ENCODE measurements around the gene SIN3A. TPM values are rescaled to one million over a fixed set of nuclear protein-coding genes. Genes with fewer than 3 reads are reported as not detected.
"Not testable (repeated sequence)": the region's sequence is repeated elsewhere in the genome, so short reads cannot be mapped to it uniquely, and the experiment has no call there.

SIN3A gene
- 28.3 TPM for total RNA-seq
- long read RNA-seq, full-length matches to known transcripts, result 2 of 11 reads
- long read RNA-seq, partial matches to known transcripts, result 7 of 11 reads
- long read RNA-seq, other reads (novel, unspliced or antisense), result 2 of 11 reads

- ATAC-seq (peak; percentile 66), DNase-seq (peak; percentile 98)
Measured at GRCh38 chr15:75451674-75452363, at the start of gene SIN3A. SIN3A (minus strand) TSS chr15:75451690; CDS start chr15:75430375, 21,315 bp downstream.

GRCh38 chr15:75493732-75494131 lies 42.2 kb upstream of the SIN3A start:
- DNase-seq (no peak), ATAC-seq (no peak)
- intact Hi-C loops (cut with micrococcal nuclease), result no loop called here

More at GRCh38 chr15:75451674-75452363, at the start of gene SIN3A:
- intact Hi-C loops (cut with micrococcal nuclease), result no loop called here

- DNase-seq, result no peak
- intact Hi-C loops (cut with micrococcal nuclease), result no loop called here
- ATAC-seq, result no peak
Measured at GRCh38 chr15:75483961-75484360, 32.5 kb upstream of the SIN3A start.

DNA sequence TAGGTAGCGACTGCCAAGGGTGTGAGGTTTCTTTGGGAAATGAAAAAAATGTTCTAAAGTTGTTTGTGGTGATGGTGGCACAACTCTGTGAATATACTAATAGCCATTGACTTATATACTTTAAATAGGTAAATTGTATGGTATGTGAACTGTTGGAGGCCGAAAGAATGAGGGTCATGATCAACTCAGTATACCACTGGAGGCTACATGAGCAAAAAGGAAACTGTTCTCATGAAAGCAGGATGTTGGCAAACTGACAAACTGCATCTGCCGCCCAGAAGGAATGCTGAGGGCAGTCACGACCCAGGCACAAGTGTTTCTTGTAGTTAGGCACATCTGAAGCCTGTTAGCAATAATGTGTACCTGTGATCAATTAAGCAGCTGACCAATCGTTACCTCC lies 32.1 kb upstream of the SIN3A start:
- ATAC-seq; intact Hi-C loops (cut with micrococcal nuclease); DNase-seq: not testable (repeated sequence)

DNA sequence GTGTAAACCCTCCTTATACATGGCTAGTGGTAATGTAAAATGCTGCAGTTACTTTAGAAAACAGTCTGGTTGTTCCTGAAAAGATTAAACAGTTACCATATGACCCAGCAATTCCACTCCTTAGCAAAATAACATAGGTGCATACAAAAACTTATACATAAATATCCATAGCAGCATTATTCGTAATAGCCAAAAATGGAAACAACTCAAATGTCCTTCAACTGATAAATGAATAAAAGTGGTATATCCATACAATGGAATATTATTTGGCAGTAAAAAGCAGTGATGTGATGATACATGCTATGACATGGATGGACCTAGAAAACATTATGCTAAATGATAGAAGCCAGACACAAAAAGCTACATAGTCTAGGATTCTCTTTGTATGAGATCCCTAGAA lies 31.6 kb upstream of the SIN3A start:
- no peak for ATAC-seq
- DNase-seq, result no peak
- intact Hi-C loops (cut with micrococcal nuclease), result no loop called here

- DNase-seq; ATAC-seq; intact Hi-C loops (cut with micrococcal nuclease): not testable (repeated sequence)
Measured at GRCh38 chr15:75480463-75480862, 29.0 kb upstream of the SIN3A start.

DNA sequence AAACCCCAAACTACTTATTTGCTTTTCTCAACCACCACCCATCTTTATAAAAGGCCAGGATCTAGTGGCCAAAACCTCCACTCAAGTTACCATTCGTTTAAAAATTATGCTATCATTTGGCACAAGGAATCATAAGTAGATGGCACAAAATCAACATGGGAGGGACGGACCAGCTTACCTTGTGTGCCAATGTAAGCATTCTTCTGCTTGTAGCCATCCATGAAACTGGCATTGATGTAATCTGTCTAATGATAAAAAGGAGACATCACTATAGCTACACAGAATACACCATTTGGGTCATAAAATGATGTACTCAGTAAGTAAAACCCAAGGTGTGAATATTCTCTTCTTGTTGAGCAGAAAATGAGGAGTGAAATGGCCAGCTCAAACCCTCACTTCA lies 28.2 kb upstream of the SIN3A start:
- ATAC-seq, result no peak
- intact Hi-C loops (cut with micrococcal nuclease), result no loop called here
- no peak for DNase-seq

GRCh38 chr15:75477094-75477493 lies 25.6 kb upstream of the SIN3A start:
- DNase-seq; ATAC-seq; intact Hi-C loops (cut with micrococcal nuclease): not testable (repeated sequence)

GRCh38 chr15:75468913-75469598 lies 17.6 kb upstream of the SIN3A start:
- DNase-seq, result peak; percentile 57
- ATAC-seq, result no peak
- intact Hi-C loops (cut with micrococcal nuclease), result no loop called here

DNA sequence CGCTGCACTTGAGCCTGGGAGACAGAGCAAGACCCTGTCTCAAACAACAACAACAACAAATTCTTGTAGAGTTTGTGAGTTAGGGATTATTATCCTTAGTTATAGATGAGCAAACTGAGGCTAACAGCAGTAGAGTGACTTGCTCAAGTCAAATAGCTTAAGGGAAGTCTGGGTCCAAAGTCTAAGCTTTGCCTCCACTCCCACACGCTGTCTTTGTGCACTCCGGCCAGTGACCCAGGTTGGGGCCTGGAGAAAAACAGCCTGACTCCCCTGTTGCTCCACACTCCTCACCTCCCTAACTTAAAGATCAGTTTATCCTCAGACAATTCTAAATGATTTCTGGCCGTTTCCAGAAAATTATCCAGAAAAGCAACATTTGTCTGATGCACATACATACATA lies 9.2 kb upstream of the SIN3A start:
- intact Hi-C loops (cut with micrococcal nuclease), result no loop called here

GRCh38 chr15:75459581-75459980 lies 8.1 kb upstream of the SIN3A start:
- no peak for DNase-seq
- no peak for ATAC-seq
- intact Hi-C loops (cut with micrococcal nuclease), result no loop called here

More for the DNA sequence above, 9.2 kb upstream of the SIN3A start:
- DNase-seq, result no peak
- ATAC-seq, result no peak

GRCh38 chr15:75456710-75457109 lies 5.2 kb upstream of the SIN3A start:
- ATAC-seq (no peak), DNase-seq (no peak)
- intact Hi-C loops (cut with micrococcal nuclease), result no loop called here

- intact Hi-C loops (cut with micrococcal nuclease), result no loop called here
- DNase-seq, result no peak
Measured at GRCh38 chr15:75455982-75456531, 4.6 kb upstream of the SIN3A start.

GRCh38 chr15:75455424-75455981 lies 4.0 kb upstream of the SIN3A start:
- intact Hi-C loops (cut with micrococcal nuclease), result no loop called here
- DNase-seq (peak; percentile 93), ATAC-seq (peak; percentile 10)

More at GRCh38 chr15:75455982-75456531, 4.6 kb upstream of the SIN3A start:
- no peak for ATAC-seq

DNA sequence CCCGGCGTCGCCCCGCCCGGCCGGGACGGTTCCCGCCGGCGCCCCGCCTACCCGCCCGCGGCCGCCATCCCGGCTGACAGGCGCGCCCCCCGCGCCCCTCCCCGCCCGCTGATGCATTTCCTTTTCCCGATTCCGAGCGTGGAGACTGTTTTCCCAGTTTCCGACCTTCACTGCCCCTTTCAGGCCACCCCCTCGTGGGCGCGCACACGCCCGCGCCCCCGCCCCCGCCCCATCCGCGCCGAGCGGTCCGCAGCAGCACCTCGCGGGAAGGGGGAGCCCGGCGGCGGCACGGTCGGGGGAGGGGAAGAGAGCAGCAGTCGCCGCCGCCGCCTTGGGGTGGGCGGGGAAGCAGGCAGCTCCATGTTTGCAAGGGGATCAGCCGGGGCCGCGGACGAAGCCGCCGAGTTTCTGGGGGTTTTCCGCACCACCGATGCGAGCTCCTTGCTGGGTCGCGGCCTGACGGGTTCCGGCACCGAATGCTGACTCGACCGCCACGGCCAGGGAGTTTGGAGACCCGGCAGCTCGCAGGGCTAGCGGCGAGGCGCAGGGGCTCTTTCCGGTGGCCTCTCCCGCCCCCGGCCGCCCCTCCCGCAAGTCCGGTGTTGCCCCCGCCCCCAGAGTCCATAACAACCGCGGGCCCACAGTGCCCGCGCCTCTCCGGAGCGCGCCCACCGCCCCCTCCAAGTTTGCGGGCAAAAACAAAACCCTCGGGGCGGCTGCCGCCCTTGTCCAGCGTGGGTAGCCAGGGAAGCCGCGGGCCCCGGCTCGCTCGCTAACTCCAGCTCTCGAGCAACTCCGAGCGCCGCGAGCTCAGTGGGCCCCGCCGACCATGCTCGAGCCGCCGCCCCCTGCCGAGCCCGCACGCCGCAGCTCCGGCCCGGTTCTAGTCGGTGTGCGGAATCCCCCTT lies 3.2 kb upstream of the SIN3A start:
- intact Hi-C loops (cut with micrococcal nuclease), result no loop called here
- DNase-seq, result peak; percentile 85
- ATAC-seq, result no peak

DNA sequence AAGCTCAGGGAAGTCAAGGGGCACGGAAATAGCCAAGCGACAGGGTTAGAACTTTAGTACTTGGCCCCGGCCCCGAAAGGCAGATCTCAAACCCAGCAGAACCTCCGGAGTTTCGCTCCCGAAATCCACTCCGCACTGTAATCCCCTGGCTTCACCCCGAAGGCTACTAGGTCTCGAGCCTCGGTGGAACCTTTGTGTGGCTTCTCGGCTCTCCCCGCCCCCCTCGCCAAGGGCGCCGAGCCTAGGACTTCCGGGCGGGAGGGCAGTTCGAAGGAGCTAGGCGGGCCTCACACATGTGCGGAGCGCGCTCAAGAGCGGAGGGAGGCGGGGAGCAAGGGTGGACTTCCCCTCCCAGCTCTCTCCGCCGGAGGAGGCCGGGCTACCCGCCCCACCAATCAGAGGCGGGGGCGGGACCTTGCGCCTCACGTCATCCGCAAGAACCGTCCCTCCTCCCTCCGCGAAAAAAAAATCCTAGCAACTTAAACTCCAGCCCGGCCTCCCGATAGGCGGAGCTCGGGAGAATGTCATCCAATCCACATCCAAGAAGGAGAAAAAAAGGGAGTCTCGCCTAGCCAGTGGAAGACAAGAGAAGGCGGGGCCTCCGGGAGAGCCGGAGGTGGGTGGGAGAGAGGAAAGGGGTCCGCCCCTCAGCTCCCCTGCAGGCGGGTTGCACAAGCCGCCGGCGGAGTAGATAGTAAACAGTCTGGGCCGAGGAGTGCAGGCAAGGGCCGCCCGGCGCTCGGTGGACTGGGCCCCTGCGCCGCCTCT lies 2.4 kb upstream of the SIN3A start:
- ATAC-seq, result peak; percentile 62
- intact Hi-C loops (cut with micrococcal nuclease), result no loop called here
- peak; percentile 98 for DNase-seq

DNA sequence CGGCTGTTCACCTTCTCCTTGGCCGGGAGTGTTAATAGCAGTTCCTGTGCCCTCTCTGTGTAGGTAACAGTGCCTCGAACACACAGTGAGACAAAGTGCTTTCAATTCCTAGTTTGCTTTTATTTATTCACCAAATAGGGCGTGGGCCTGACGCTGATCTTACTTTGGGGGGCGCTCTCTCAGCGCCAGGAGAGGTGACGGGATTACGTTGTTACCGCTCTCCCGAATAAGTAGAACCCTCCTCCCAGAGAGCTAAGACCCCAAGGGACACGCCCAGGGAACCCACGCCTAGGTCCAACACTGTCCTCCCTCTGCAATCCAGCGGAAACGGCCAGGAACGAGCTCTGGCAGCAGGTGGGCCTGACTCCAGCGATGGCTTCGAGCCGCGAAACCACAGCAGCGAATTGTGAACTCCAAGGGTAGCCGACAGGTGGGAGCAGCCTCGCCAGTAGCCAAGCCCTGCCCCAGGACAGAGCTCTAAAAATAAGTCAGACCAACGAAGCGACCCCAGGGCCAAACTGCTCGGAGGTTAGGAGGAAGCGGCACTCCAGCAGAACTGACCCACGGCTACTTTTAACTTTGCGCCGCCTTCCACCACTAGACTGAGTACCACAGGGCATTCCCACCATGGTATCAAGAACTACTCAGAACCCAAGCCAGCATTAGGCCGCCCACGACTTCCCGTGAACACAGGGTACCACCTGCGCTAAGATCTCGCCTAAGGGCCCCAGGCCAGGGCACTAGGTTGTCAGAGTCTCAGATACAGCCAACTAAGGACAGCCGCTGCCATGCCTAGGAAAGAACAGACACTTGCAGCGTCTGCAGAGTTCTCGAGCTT lies 1.6 kb upstream of the SIN3A start:
- DNase-seq (peak; percentile 61), ATAC-seq (no peak)
- intact Hi-C loops (cut with micrococcal nuclease), result no loop called here
